ENCODE data around the gene RBM23. TPM values are rescaled to one million over a fixed set of nuclear protein-coding genes. Genes with fewer than 3 reads are reported as not detected.
"Not testable (repeated sequence)": the region's sequence is repeated elsewhere in the genome, so short reads cannot be mapped to it uniquely, and the experiment has no call there.

RBM23 gene
- total and polyA plus RNA-seq, 4 donors = 27.7 to 104 (median 71.7) TPM

DNA sequence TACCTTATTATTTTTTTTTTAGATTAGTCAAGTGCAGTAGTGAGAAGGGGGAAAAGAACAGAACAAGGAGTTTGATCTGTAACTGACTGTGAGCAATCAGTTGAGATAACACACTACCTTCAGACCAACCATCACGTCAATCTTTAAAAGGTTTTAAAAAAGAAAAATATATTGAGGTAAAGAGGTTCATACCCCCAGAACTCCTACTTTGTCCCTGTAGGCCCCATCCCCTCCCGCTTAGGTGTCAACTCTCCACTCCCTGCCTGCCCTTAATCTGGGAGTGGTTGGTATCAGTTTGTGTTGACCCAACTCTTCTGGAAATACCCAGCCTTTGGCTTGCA is 66.4 kb downstream of the RBM23 start:
- no peak for DNase-seq

DNA sequence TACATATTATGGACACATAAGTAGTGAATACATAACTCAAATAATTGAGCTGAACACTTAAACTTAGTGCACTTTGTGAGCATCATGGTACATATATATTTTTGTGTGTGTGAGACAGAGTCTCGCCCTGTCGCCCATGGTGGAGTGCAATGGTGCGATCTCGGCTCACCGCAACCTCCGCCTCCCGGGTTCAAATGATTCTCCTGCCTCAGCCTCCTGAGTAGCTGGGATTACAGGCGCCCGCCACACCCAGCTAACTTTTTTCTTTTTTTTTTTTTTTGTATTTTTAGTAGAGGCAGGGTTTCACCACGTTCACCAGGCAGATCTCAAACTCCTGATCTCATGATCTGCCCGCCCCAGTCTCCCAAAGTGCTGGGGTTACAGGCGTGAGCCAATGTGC is 66.8 kb downstream of the RBM23 start:
- not testable (repeated sequence) for H3K27ac ChIP-seq (ENCODE audit: low read depth in 1 of 2, low read length in 1 of 2); H3K9ac ChIP-seq (ENCODE audit: insufficient read depth in 1 of 2, low read length in 2 of 2); H3K27me3 ChIP-seq (ENCODE audit: control insufficient read depth in 3 of 3, insufficient read depth in 3 of 3, low read length in 2 of 3); H3K9me3 ChIP-seq (ENCODE audit: control insufficient read depth in 4 of 4, insufficient read depth in 3 of 4, low read length in 3 of 4); H3K4me3 ChIP-seq; ATAC-seq (ENCODE audit: insufficient read depth, low FRiP score); H3K36me3 ChIP-seq (ENCODE audit: control insufficient read depth in 4 of 4, insufficient read depth in 4 of 4, low read length in 4 of 4); DNase-seq
- WGBS, 2 donors = 73 to 81% methylated on average over 10 to 12 of the region's 12 CpGs
- H3K4me1 ChIP-seq (ENCODE audit: control insufficient read depth in 5 of 5, insufficient read depth in 5 of 5, low read length in 5 of 5) = peaks cover 5 to 53% (median 28%) of the 10 kb centered on the region in 5 donors

More for the DNA sequence above, 66.4 kb downstream of the RBM23 start:
- Histone ChIP-seq H3K4me3 (no peak overlapping the region), H3K36me3 (ENCODE audit: control insufficient read depth in 4 of 4, insufficient read depth in 4 of 4, low read length in 4 of 4) (no peaks in the 10 kb centered on the region), H3K9me3 (ENCODE audit: control insufficient read depth in 4 of 4, insufficient read depth in 3 of 4, low read length in 3 of 4) (peaks cover 0 to 3% (median 0%) of the 10 kb centered on the region in 4 donors), H3K27me3 (ENCODE audit: control insufficient read depth in 3 of 3, insufficient read depth in 3 of 3, low read length in 2 of 3) (no peaks in the 10 kb centered on the region), H3K4me1 (ENCODE audit: control insufficient read depth in 5 of 5, insufficient read depth in 5 of 5, low read length in 5 of 5) (peaks cover 5 to 52% (median 28%) of the 10 kb centered on the region in 5 donors), H3K9ac (ENCODE audit: insufficient read depth in 1 of 2, low read length in 2 of 2) (peak overlapping the region in 1 of 2 donors; percentile 62), H3K27ac (ENCODE audit: low read depth in 1 of 2, low read length in 1 of 2) (no peak overlapping the region)
- ATAC-seq (ENCODE audit: insufficient read depth, low FRiP score) = no peak
- 68 to 89% methylated on average over 2 of the region's 2 CpGs for WGBS, 2 donors
- TF ChIP-seq, protein P1, sequence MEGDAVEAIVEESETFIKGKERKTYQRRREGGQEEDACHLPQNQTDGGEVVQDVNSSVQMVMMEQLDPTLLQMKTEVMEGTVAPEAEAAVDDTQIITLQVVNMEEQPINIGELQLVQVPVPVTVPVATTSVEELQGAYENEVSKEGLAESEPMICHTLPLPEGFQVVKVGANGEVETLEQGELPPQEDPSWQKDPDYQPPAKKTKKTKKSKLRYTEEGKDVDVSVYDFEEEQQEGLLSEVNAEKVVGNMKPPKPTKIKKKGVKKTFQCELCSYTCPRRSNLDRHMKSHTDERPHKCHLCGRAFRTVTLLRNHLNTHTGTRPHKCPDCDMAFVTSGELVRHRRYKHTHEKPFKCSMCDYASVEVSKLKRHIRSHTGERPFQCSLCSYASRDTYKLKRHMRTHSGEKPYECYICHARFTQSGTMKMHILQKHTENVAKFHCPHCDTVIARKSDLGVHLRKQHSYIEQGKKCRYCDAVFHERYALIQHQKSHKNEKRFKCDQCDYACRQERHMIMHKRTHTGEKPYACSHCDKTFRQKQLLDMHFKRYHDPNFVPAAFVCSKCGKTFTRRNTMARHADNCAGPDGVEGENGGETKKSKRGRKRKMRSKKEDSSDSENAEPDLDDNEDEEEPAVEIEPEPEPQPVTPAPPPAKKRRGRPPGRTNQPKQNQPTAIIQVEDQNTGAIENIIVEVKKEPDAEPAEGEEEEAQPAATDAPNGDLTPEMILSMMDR (IDR thresholded peaks at IDR 0.05; ENCODE audit: control extremely low read depth, extremely low read depth) = no peak

DNA sequence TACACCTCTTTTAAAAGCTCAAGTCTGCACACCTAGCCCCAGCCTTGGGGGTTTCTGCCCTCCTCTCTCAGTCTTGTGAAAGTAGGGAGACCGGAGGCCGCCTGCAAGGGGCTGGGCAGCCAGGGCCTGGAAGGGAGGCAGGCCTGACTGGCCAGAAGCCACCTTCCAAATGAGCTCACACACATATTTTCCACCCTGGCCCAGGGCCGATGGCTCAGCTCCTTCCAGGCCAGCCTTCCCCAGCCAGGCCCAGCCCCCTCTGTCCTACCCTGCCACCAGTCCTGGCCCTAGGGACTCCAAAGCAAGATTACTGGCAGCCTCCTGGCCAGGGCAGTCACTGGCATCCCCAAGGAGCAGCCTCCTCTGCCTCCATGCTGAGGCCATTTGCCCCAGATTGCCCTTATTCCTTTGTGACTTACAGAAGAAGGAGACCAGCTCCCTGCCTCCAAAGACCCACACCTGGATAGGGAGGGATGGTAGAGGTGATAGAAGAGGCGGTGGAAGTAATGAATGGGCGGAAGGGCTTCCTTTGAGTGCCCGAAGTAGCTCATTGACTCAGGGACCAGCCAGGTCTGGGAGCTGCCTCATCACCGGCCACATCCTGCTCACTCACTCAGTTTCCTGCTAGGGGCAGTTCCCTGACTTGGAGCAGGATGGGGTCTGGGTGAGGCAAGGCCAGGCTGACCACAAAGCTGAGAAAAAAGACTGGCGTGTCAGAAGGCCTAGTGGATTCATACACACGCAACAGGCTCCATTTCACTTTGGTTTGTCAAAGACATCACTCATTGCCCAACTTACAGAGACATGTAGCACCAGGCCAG is 67.8 kb downstream of the RBM23 start:
- Histone ChIP-seq H3K4me3 (no peak overlapping the region), H3K9me3 (ENCODE audit: control insufficient read depth in 4 of 4, insufficient read depth in 3 of 4, low read length in 3 of 4) (no peaks in the 10 kb centered on the region), H3K27me3 (ENCODE audit: control insufficient read depth in 3 of 3, insufficient read depth in 3 of 3, low read length in 2 of 3) (no peaks in the 10 kb centered on the region), H3K4me1 (ENCODE audit: control insufficient read depth in 5 of 5, insufficient read depth in 5 of 5, low read length in 5 of 5) (peaks cover 5 to 62% (median 33%) of the 10 kb centered on the region in 5 donors), H3K27ac (ENCODE audit: low read depth in 1 of 2, low read length in 1 of 2) (peak overlapping the region; percentile 69 to 83), H3K9ac (ENCODE audit: insufficient read depth in 1 of 2, low read length in 2 of 2) (peak overlapping the region in 1 of 2 donors; percentile 33), H3K36me3 (ENCODE audit: control insufficient read depth in 4 of 4, insufficient read depth in 4 of 4, low read length in 4 of 4) (peaks cover 0 to 9% (median 6%) of the 10 kb centered on the region in 4 donors)
- ATAC-seq (ENCODE audit: insufficient read depth, low FRiP score) (peak; percentile 49), DNase-seq (peak; percentile 93 to 97 (median 96))
- TF ChIP-seq, protein P1 (IDR thresholded peaks at IDR 0.05; ENCODE audit: control extremely low read depth, extremely low read depth) = no peak
- whole genome bisulfite sequencing, 2 donors = 50% methylated on average over 9 of the region's 9 CpGs

DNA sequence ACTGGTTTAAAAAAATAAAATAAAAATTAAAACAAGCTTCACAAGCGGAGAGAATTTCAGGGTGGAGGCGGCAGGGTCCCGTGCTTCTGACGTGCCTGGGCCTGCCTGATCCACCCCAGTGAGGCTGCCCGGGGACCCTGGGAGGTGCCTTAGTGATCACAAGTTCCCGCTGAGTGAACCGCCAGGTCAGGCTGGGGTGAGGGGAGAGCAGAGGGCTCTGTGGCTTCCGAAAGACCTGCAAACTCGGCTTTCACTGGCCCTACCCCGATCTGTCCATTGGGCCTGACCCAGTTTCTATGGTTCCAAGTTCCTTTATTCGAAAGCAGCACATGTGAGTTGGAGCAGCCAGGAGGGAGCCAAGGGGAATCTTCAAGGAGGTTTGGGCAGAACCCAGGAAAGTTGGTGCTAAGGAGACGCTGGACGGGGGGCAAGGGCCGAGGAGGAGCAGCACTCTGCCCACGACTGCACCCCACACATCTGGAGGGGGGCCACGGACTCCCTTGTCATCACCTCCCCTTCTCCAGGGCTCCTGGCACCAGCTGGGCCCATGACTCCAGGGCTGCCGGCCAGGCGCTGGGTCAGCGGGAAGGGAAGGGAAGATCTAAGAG is 69.6 kb downstream of the RBM23 start:
- peak; percentile 67 to 79 (median 76) for DNase-seq
- Histone ChIP-seq H3K9me3 (ENCODE audit: control insufficient read depth in 4 of 4, insufficient read depth in 3 of 4, low read length in 3 of 4) (no peaks in the 10 kb centered on the region), H3K4me3 (no peak overlapping the region), H3K27me3 (ENCODE audit: control insufficient read depth in 3 of 3, insufficient read depth in 3 of 3, low read length in 2 of 3) (no peaks in the 10 kb centered on the region), H3K27ac (ENCODE audit: low read depth in 1 of 2, low read length in 1 of 2) (peak overlapping the region; percentile 51 to 79), H3K4me1 (ENCODE audit: control insufficient read depth in 5 of 5, insufficient read depth in 5 of 5, low read length in 5 of 5) (peaks cover 5 to 68% (median 40%) of the 10 kb centered on the region in 5 donors), H3K36me3 (ENCODE audit: control insufficient read depth in 4 of 4, insufficient read depth in 4 of 4, low read length in 4 of 4) (peaks cover 0 to 27% (median 21%) of the 10 kb centered on the region in 4 donors), H3K9ac (ENCODE audit: insufficient read depth in 1 of 2, low read length in 2 of 2) (no peak overlapping the region)
- WGBS, 2 donors = 71 to 81% methylated on average over 16 to 19 of the region's 19 CpGs
- ATAC-seq (ENCODE audit: insufficient read depth, low FRiP score) = no peak
- TF ChIP-seq, protein P1 (IDR thresholded peaks at IDR 0.05; ENCODE audit: control extremely low read depth, extremely low read depth) = no peak
